HepG2 (cell line): ENCODE data around the gene EEPD1. TPM values are rescaled to one million over a fixed set of nuclear protein-coding genes. Genes with fewer than 3 reads are reported as not detected.

Experiments used
- CC2D1A ChIP-seq: sonication (generic); formaldehyde crosslinking; IDR thresholded peaks from 2 replicates; pipeline ENCODE4 v1.8.1; 2023; ENCODE audit warnings: mild to moderate bottlenecking, missing genetic modification reagents
- FOXA3 ChIP-seq: IDR thresholded peaks from 2 replicates; pipeline ENCODE4 v1.6.1; 2016; ENCODE audit warnings: missing genetic modification reagents, missing compliant biosample characterization
- HMG20A ChIP-seq: IDR thresholded peaks from 2 replicates; pipeline ENCODE4 v1.6.1; 2016; ENCODE audit warnings: borderline replicate concordance
- MLLT10 ChIP-seq: sonication (generic); formaldehyde crosslinking; IDR thresholded peaks from 2 replicates; pipeline ENCODE4 v1.4.0; 2020; ENCODE audit warnings: missing genetic modification reagents
- NFIC ChIP-seq: IDR thresholded peaks from 2 replicates; pipeline ENCODE4 v1.6.1; 2012; ENCODE audit warnings: mild to moderate bottlenecking, low read length, inconsistent platforms
- YEATS4 ChIP-seq: sonication (generic); formaldehyde crosslinking; IDR thresholded peaks from 2 replicates; pipeline ENCODE4 v1.4.0; 2020; ENCODE audit warnings: missing genetic modification reagents, borderline replicate concordance
- ZFY ChIP-seq: sonication (generic); formaldehyde crosslinking; IDR thresholded peaks from 2 replicates; pipeline ENCODE4 v1.4.0; 2020; ENCODE audit warnings: missing genetic modification reagents
- ZNF225 ChIP-seq: sonication (generic); formaldehyde crosslinking; IDR thresholded peaks from 2 replicates; pipeline ENCODE4 v1.4.0; 2020; ENCODE audit warnings: mild to moderate bottlenecking, missing genetic modification reagents
- ZNF431 ChIP-seq: sonication (generic); formaldehyde crosslinking; IDR thresholded peaks from 2 replicates; pipeline ENCODE4 v1.9.0; 2022; ENCODE audit warnings: missing genetic modification reagents, low read depth, mild to moderate bottlenecking, borderline replicate concordance
- ZNF432 ChIP-seq: sonication (generic); formaldehyde crosslinking; IDR thresholded peaks from 2 replicates; pipeline ENCODE4 v1.5.0; 2020; ENCODE audit warnings: missing genetic modification reagents, mild to moderate bottlenecking, borderline replicate concordance
- ZNF724P ChIP-seq: sonication (generic); formaldehyde crosslinking; IDR thresholded peaks from 2 replicates; pipeline ENCODE4 v1.8.0; 2022; ENCODE audit warnings: missing genetic modification reagents, borderline replicate concordance
- polyA plus RNA-seq, 8 experiments: library from polyadenylated mRNA; depleted of rRNA in 3 of 8; stranded (reverse) in 7 of 8; unstranded in 1 of 8; fragments of >200 nt; fragmentation: Illumina TruSeq in 4 of 8; extraction: Trizol in 4 of 8; gene quantifications; 2 replicates each; pipeline versions ENCODE4 v1.2.1 to v1.2.3, GENCODE V29; 2011 to 2016; ENCODE audit warnings: low read depth in 4 of 8, missing spikeins in 1 of 8, mixed read lengths in 1 of 8; ENCODE audit not compliant: insufficient read depth in 1 of 8
- total RNA-seq, 5 experiments: library from RNA; depleted of rRNA; stranded (reverse); fragments of >200 nt; fragmentation: Illumina TruSeq; extraction: Trizol; gene quantifications; 2 replicates each; pipeline ENCODE4 v1.2.3, GENCODE V29; 2016; ENCODE audit warnings: low read depth in 1 of 5
- TF ChIP-seq, protein P1 (sequence below): sonication (generic); formaldehyde crosslinking; IDR thresholded peaks from 2 replicates; pipeline ENCODE4 v1.5.0; 2020; ENCODE audit warnings: missing genetic modification reagents, mild to moderate bottlenecking, borderline replicate concordance
- TF ChIP-seq, protein P2 (sequence below): IDR thresholded peaks from 2 replicates; pipeline ENCODE4 v1.6.1; 2016; ENCODE audit warnings: low read depth, borderline replicate concordance
- TF ChIP-seq, protein P3 (sequence below): sonication (generic); formaldehyde crosslinking; IDR thresholded peaks from 2 replicates; pipeline ENCODE4 v1.4.0; 2020; ENCODE audit warnings: mild to moderate bottlenecking, low read depth, missing genetic modification reagents
- TF ChIP-seq, protein P4 (sequence below): sonication (generic); formaldehyde crosslinking; IDR thresholded peaks from 2 replicates; pipeline ENCODE4 v1.5.0; 2020; ENCODE audit warnings: missing genetic modification reagents
- TF ChIP-seq, protein P5 (sequence below): sonication (generic); formaldehyde crosslinking; IDR thresholded peaks from 2 replicates; pipeline ENCODE4 v1.4.0; 2020; ENCODE audit warnings: missing genetic modification reagents
- TF ChIP-seq, protein P6 (sequence below): sonication (generic); formaldehyde crosslinking; IDR thresholded peaks from 2 replicates; pipeline ENCODE4 v1.4.0; 2020; ENCODE audit warnings: low read depth, mild to moderate bottlenecking, missing genetic modification reagents
- TF ChIP-seq, protein P7 (sequence below): IDR thresholded peaks from 2 replicates; pipeline ENCODE4 v1.6.1; 2012; ENCODE audit warnings: low read depth, low read length, improper control_type of control experiment

Gene EEPD1
- total and polyA plus RNA-seq, 2 of the 13 experiments (the other 11 are each of a cell fraction or from before 2014, with no cell fraction given), result 10.1 to 16.4 TPM

DNA sequence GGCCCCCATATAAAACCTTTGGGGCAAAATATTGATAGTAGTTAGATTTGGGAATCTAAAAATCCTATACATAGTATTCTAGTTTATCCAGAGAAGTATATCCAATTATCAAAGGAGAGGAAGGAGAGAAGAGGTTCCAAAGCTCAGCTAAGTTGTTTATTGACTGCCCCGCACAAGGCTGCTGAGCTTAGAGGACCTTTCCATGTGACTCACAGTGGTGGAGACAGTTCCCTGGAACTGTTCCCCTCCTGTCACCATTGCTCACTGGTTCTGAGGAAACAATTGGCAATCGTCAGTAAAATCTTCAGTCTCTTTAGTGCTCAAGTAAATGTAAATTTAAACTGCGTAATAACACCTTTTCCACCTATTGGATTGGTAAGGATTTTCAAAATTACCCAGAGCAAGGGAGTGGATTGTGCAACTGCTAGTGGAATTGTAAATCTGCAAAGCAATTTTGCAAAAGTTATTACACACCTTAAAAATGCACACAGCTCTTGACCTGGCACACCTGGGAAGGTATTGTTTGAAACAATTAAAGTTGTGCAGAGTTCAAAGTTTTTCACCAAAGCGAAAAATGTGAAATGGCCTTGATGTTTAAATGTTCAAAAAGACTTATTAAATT lies 63.1 kb downstream of the EEPD1 start (continued):
- TF ChIP-seq, protein P1, sequence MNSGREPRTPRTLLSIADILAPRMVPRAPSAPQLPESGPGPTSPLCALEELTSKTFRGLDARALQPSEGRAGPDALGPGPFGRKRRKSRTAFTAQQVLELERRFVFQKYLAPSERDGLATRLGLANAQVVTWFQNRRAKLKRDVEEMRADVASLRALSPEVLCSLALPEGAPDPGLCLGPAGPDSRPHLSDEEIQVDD, result no peak
- no peak for TF ChIP-seq ZFY (CRISPR knock-in tag)
- peak; percentile 68 for TF ChIP-seq FOXA3 (CRISPR knock-in tag)
- TF ChIP-seq YEATS4 (CRISPR knock-in tag), result no peak
- TF ChIP-seq, protein P2, sequence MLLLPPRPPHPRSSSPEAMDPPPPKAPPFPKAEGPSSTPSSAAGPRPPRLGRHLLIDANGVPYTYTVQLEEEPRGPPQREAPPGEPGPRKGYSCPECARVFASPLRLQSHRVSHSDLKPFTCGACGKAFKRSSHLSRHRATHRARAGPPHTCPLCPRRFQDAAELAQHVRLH (CRISPR knock-in tag), result no peak
- TF ChIP-seq MLLT10 (CRISPR knock-in tag), result no peak
- no peak for TF ChIP-seq ZNF432 (CRISPR knock-in tag)
- TF ChIP-seq, protein P3, sequence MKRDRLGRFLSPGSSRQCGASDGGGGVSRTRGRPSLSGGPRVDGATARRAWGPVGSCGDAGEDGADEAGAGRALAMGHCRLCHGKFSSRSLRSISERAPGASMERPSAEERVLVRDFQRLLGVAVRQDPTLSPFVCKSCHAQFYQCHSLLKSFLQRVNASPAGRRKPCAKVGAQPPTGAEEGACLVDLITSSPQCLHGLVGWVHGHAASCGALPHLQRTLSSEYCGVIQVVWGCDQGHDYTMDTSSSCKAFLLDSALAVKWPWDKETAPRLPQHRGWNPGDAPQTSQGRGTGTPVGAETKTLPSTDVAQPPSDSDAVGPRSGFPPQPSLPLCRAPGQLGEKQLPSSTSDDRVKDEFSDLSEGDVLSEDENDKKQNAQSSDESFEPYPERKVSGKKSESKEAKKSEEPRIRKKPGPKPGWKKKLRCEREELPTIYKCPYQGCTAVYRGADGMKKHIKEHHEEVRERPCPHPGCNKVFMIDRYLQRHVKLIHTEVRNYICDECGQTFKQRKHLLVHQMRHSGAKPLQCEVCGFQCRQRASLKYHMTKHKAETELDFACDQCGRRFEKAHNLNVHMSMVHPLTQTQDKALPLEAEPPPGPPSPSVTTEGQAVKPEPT (CRISPR knock-in tag), result no peak
- TF ChIP-seq, protein P4, sequence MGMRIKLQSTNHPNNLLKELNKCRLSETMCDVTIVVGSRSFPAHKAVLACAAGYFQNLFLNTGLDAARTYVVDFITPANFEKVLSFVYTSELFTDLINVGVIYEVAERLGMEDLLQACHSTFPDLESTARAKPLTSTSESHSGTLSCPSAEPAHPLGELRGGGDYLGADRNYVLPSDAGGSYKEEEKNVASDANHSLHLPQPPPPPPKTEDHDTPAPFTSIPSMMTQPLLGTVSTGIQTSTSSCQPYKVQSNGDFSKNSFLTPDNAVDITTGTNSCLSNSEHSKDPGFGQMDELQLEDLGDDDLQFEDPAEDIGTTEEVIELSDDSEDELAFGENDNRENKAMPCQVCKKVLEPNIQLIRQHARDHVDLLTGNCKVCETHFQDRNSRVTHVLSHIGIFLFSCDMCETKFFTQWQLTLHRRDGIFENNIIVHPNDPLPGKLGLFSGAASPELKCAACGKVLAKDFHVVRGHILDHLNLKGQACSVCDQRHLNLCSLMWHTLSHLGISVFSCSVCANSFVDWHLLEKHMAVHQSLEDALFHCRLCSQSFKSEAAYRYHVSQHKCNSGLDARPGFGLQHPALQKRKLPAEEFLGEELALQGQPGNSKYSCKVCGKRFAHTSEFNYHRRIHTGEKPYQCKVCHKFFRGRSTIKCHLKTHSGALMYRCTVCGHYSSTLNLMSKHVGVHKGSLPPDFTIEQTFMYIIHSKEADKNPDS (CRISPR knock-in tag), result no peak
- no peak for TF ChIP-seq ZNF431 (CRISPR knock-in tag)
- peak; percentile 42; the same call in 1 of the 2 replicates for TF ChIP-seq HMG20A (CRISPR knock-in tag)
- TF ChIP-seq NFIC, result 0 out of 2 replicates have a peak, but pooled peaks have one; percentile 25
- TF ChIP-seq, protein P5, sequence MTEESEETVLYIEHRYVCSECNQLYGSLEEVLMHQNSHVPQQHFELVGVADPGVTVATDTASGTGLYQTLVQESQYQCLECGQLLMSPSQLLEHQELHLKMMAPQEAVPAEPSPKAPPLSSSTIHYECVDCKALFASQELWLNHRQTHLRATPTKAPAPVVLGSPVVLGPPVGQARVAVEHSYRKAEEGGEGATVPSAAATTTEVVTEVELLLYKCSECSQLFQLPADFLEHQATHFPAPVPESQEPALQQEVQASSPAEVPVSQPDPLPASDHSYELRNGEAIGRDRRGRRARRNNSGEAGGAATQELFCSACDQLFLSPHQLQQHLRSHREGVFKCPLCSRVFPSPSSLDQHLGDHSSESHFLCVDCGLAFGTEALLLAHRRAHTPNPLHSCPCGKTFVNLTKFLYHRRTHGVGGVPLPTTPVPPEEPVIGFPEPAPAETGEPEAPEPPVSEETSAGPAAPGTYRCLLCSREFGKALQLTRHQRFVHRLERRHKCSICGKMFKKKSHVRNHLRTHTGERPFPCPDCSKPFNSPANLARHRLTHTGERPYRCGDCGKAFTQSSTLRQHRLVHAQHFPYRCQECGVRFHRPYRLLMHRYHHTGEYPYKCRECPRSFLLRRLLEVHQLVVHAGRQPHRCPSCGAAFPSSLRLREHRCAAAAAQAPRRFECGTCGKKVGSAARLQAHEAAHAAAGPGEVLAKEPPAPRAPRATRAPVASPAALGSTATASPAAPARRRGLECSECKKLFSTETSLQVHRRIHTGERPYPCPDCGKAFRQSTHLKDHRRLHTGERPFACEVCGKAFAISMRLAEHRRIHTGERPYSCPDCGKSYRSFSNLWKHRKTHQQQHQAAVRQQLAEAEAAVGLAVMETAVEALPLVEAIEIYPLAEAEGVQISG (CRISPR knock-in tag), result no peak
- TF ChIP-seq, protein P6, sequence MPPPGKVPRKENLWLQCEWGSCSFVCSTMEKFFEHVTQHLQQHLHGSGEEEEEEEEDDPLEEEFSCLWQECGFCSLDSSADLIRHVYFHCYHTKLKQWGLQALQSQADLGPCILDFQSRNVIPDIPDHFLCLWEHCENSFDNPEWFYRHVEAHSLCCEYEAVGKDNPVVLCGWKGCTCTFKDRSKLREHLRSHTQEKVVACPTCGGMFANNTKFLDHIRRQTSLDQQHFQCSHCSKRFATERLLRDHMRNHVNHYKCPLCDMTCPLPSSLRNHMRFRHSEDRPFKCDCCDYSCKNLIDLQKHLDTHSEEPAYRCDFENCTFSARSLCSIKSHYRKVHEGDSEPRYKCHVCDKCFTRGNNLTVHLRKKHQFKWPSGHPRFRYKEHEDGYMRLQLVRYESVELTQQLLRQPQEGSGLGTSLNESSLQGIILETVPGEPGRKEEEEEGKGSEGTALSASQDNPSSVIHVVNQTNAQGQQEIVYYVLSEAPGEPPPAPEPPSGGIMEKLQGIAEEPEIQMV, result no peak
- no peak for TF ChIP-seq CC2D1A
- TF ChIP-seq ZNF225 (CRISPR knock-in tag), result no peak
- TF ChIP-seq ZNF724P (CRISPR knock-in tag), result no peak
- TF ChIP-seq, protein P7, sequence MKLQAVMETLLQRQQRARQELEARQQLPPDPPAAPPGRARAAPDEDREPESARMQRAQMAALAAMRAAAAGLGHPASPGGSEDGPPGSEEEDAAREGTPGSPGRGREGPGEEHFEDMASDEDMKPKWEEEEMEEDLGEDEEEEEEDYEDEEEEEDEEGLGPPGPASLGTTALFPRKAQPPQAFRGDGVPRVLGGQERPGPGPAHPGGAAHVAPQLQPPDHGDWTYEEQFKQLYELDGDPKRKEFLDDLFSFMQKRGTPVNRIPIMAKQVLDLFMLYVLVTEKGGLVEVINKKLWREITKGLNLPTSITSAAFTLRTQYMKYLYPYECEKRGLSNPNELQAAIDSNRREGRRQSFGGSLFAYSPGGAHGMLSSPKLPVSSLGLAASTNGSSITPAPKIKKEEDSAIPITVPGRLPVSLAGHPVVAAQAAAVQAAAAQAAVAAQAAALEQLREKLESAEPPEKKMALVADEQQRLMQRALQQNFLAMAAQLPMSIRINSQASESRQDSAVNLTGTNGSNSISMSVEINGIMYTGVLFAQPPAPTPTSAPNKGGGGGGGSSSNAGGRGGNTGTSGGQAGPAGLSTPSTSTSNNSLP, result 0 out of 2 replicates have a peak, but pooled peaks have one; percentile 19
